AG04449 (cell line): ENCODE data around the gene TEKT1.
"Not testable (repeated sequence)": the region's sequence is repeated elsewhere in the genome, so short reads cannot be mapped to it uniquely, and the experiment has no call there.

Experiments
- CTCF ChIA-PET: fragments of 350-600 bp; formaldehyde crosslinking; extraction: SDS; loops from one replicate; lab custom pipeline; 2021; ENCODE audit warnings: antibody characterized with exemption; lab: Yijun Ruan, JAX
- POLR2A ChIA-PET: fragments of 400-600, 350-600 bp; formaldehyde crosslinking; extraction: SDS; loops from one replicate; lab custom pipeline; 2020; ENCODE audit warnings: antibody characterized with exemption, inconsistent platforms; lab: Yijun Ruan, JAX
- DNase-seq: peaks from one replicate; pipeline ENCODE4 v3.0.0-alpha.2; 2010; ENCODE audit warnings: low read depth, low spot score
- H3K4me3 ChIP-seq: 2 replicates; pipeline ENCODE4 v1.5.1; 2011; ENCODE audit warnings: low read depth, mild to moderate bottlenecking, control low read depth, low read length
- TF ChIP-seq, protein P1 (sequence below): IDR thresholded peaks from one replicate; pipeline ENCODE4 v1.5.1; 2011; ENCODE audit warnings: mild to moderate bottlenecking, moderate library complexity, low read length, control low read depth, inconsistent platforms; ENCODE audit not compliant: insufficient read depth; ENCODE audit errors: missing control alignments

Gene TEKT1

DNA sequence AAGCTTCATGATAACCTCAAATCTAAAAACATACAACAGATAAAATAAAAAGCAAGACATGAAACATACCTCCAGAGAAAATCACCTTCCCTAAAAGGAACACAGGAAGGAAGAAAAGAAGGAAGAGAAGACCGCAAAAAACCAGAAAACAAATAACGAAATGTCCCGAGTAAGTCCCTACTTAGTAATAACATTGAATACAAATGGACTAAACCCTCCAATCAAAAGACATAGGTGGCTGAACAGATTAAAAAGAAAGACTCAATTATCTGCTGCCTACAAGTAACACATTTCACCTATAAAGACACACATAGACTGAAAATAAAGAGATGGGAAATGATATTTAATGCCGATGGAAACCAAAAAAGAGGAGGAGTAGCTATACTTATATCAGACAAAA is 49.3 kb downstream of the TEKT1 start:
- ChIA-PET POLR2A (no interaction called here), CTCF (interaction anchor here (1.0 kb wide), 1 partner anchor 61 kb away, joined by 3 read pairs; no protein-coding TSS in a partner anchor)
- no peak for DNase-seq
- TF ChIP-seq, protein P1, sequence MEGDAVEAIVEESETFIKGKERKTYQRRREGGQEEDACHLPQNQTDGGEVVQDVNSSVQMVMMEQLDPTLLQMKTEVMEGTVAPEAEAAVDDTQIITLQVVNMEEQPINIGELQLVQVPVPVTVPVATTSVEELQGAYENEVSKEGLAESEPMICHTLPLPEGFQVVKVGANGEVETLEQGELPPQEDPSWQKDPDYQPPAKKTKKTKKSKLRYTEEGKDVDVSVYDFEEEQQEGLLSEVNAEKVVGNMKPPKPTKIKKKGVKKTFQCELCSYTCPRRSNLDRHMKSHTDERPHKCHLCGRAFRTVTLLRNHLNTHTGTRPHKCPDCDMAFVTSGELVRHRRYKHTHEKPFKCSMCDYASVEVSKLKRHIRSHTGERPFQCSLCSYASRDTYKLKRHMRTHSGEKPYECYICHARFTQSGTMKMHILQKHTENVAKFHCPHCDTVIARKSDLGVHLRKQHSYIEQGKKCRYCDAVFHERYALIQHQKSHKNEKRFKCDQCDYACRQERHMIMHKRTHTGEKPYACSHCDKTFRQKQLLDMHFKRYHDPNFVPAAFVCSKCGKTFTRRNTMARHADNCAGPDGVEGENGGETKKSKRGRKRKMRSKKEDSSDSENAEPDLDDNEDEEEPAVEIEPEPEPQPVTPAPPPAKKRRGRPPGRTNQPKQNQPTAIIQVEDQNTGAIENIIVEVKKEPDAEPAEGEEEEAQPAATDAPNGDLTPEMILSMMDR, result no peak
- H3K4me3 ChIP-seq, result no peak overlapping the region

DNA sequence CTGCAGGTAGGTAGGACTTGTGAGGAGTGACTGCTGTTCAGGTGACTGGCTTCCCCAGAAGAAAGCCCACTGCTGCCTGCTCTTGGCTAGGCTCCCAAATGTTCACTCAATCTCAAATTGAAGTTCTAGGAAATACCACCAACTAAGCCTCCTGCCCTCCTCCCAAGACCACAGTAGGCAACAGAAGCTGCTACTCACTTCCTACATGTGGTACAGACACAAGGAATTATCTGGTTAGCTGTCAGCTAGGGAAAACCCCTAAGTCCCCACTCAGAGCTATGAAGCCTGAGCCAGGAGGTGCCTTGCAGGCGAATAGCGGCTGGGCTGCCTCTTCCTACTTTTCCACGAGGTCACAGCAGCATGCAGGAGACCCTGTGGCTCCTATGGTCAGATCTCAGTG is 50.6 kb downstream of the TEKT1 start:
- TF ChIP-seq, protein P1, result no peak
- no peak for DNase-seq
- CTCF ChIA-PET, result no interaction called here
- no peak overlapping the region for H3K4me3 ChIP-seq
- POLR2A ChIA-PET, result no interaction called here

DNA sequence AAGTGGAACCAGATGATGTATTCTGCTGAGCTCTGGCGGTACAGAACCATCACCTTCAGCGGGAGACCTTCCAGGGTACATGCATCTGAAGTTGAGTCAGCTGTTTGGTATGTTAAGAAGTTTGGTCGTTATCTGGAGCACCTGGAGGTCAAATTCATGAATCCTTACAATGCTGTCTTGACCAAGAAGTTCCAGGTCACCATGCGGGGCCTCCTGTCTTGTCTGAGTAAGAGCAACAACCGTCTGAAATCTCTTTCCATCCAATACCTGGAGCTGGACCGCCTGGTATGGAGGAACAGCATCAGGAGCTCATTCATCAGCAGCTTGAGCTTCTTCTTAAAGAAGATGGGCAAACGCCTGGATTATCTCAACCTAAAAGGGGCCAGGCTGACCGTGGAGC is 51.5 kb downstream of the TEKT1 start:
- no peak for DNase-seq
- no peak overlapping the region for H3K4me3 ChIP-seq
- CTCF ChIA-PET, result no interaction called here
- TF ChIP-seq, protein P1, result no peak
- POLR2A ChIA-PET, result no interaction called here

DNA sequence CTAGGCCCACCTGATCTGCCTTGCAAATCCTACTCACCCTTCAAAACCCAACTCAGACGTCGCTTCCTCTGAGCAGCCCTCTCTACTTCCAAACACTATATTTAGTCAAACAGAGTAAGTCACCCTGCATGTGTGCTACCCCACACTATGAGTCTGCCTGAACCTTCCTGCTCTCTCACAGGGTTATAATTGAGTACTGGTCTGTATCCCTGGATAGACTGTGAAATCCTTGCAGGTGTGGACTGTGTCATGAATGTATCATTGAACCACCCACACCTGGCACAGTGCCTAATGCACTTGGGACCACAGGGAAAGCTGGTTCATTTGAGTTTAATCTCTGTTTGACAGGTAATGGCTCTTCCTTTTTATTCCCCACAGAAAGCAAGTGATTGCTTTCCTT is 52.1 kb downstream of the TEKT1 start:
- ChIA-PET CTCF (interaction anchor here (0.7 kb wide), 1 partner anchor 65 kb away, joined by 3 read pairs; no protein-coding TSS in a partner anchor), POLR2A (no interaction called here)
- TF ChIP-seq, protein P1, result no peak
- no peak for DNase-seq
- H3K4me3 ChIP-seq, result no peak overlapping the region

DNA sequence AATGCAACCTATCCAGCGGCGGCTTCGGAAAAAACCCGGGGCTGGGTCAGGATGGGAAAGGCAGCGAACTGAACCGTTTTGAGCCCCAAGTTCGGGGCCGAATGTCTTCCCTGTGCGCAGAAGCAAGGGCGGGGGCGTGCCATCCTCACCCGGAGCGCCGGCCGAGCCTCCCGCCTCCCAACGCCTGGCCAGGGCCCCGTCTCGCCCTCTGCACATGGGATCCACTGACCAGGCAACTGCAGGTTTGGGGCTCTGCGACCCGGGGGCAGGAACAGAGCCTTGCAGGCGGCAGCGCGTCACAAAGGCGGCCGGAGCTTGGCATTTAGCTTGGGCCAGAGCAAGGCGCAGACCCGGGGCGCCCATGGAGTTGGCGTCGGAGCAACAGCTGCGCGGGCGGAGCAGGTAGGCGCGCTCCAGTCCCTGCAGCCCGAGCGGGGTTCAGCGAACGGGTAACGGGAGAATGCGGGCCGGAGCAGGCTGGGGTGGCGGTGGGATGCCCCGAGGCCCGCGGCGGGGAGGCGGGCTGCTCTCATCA is 55.6 kb downstream of the TEKT1 start, which contains the start of gene FBXO39:
TSS of gene FBXO39 (plus strand) at position 345 of the 535 bp plus-strand sequence. CDS start 3,654 bp downstream, outside the sequence.
- CTCF ChIA-PET, result no interaction called here
- no peak for DNase-seq
- no peak within 1 kb of the TSS for H3K4me3 ChIP-seq
- POLR2A ChIA-PET, result interaction anchor here (0.6 kb wide), 1 partner anchor 8 kb away, joined by 3 read pairs; no protein-coding TSS in a partner anchor
- TF ChIP-seq, protein P1, result no peak

DNA sequence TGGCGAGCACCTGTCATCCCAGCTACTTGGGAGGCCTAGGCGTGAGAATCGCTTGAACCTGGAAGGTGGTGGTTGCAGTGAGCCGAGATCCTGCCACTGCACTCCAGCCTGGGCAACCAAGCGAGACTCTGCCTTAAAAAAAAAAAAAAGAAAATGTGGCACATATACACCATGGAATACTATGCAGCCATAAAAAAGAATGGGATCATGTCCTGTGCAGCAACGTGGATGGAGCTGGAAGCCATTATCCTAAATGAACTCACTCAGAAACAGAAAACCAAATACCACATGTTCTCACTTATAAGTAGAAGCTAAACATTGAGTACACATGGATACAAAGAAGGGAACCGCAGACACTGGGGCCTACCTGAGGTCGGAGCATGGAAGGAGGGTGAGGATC is 56.6 kb downstream of the TEKT1 start:
- POLR2A ChIA-PET, CTCF ChIA-PET, H3K4me3 ChIP-seq, DNase-seq: not testable (repeated sequence)

DNA sequence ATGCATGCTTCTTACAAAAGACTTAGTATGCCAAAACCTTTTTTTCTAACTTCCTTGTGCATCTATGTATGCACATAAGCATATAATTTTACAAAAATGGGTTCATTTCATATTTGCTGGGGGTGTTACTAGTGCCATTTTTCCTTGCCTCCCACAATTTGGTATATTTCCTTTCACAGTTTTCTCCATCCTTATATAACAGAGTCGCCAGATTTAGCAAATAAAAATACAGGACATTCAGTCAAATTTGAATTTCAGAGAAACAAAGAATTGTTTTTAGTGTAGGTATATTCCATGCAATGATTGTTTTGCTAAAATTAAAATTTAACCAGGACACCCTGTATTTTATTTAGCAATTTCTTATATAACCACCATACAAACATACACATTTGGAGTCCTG is 59.5 kb downstream of the TEKT1 start:
- POLR2A ChIA-PET, result no interaction called here
- TF ChIP-seq, protein P1, result no peak
- no peak overlapping the region for H3K4me3 ChIP-seq
- no peak for DNase-seq
- CTCF ChIA-PET, result no interaction called here
